Measurements from ENCODE around the gene RPS13.

- TF ChIP-seq CTCF (conservative IDR thresholded peaks at IDR 0.05 in 1 of 2, IDR thresholded peaks at IDR 0.05 in 1 of 2; ENCODE audit: low read depth in 1 of 2, low read length in 2 of 2) (no peak), EZH2 (IDR thresholded peaks at IDR 0.05; ENCODE audit: low read length, missing control alignments) (no peak)
Measured at GRCh38 chr11:17066691-17067090, 10.8 kb downstream of the RPS13 start.

Data from fibroblast of lung (primary cell).